ENCODE results near the gene CDH11. TPM values are rescaled to one million over a fixed set of nuclear protein-coding genes. Genes with fewer than 3 reads are reported as not detected.

The CDH11 gene
- total RNA-seq, 2 donors from 2014 or later = 64.4 to 92.2 TPM

GRCh38 chr16:64997121-64997520, 124.7 kb downstream of the CDH11 start:
- DNase-seq (ENCODE audit: low spot score) = no peak
- intact Hi-C loops (cut with DNase I) = no loop called here

DNA sequence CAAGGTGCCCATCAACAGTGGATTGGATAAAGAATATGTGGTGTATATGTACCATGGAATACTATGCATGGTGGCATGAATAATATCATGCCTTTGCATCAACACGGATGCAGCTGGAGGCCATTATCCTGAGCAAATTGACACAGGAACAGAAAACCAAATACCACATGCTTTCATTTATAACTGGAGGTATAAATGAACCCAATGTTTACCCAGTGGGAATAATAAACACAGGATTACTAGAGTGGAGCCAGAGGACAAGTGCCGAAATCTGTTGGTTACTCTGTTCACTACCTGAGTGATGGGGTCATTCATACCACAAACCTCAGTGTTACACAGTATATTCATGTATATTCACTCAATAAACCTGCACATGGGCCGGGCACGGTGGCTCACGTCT, 125.2 kb downstream of the CDH11 start:
- intact Hi-C loops (cut with DNase I) = no loop called here
- no peak for DNase-seq (ENCODE audit: low spot score)

DNA sequence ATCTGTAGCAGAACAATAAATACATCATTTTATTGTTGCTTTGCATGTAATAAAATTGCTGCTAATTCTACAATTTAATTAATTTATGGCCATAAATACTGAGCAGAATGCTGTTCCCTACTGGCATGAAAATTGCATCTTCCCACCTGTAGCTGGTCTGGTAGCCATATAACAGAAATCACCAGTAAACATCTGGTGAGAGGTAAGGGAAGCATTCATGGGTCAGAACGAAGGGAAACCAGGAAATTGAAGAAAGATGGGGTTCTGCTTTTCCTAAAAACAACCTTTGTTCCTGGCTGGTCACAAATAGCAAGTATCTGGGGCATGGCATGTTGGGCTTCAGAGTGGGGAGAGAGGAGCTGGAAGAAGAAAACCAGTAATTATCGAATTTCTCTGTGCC, 128.4 kb downstream of the CDH11 start:
- no peak for DNase-seq (ENCODE audit: low spot score)
- intact Hi-C loops (cut with DNase I) = no loop called here

DNA sequence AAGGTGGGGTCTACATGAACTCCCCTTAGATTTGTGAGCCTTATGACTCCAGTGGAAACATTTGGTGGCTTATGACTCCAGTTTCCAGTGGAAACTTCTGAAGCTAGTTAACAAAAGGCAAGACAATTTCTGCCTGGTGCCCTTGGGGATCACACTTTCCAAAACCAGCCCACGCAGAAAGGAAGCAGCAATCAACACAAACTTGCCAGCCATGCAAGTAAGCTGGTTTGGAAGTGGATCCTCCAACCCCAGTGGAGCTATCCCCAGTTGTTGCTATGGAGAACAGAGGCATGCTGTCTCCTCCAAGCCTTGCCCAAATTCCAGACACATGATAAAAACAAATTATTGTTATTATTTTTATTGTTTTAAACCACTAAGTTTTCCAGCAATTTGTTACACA, 130.9 kb downstream of the CDH11 start:
- intact Hi-C loops (cut with DNase I) = no loop called here
- DNase-seq (ENCODE audit: low spot score) = no peak

GRCh38 chr16:64990101-64990500, 131.8 kb downstream of the CDH11 start:
- no peak for DNase-seq (ENCODE audit: low spot score)
- intact Hi-C loops (cut with DNase I) = no loop called here

DNA sequence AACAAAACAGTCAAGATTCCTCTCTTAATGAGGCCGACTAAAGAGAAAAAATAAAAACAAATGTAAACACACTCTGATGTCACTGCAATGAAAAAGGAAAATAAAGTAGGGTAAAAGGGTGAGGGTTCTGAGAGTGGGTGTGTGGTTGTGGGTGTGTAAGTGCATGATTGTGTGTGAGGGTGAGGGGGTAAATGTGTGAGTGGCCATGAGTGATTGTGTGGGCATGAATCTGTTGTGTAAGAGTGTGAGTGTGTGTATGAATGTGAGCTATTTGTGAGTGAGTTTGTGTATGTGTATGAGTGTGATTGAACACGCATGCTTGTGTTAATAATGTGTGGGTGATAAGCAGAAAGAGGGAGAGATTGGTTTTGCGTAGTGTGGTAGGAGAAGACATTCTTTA, 132.8 kb downstream of the CDH11 start:
- no peak for DNase-seq (ENCODE audit: low spot score)
- intact Hi-C loops (cut with DNase I) = no loop called here

GRCh38 chr16:64983963-64984362, 137.9 kb downstream of the CDH11 start:
- no peak for DNase-seq (ENCODE audit: low spot score)
- intact Hi-C loops (cut with DNase I) = no loop called here

DNA sequence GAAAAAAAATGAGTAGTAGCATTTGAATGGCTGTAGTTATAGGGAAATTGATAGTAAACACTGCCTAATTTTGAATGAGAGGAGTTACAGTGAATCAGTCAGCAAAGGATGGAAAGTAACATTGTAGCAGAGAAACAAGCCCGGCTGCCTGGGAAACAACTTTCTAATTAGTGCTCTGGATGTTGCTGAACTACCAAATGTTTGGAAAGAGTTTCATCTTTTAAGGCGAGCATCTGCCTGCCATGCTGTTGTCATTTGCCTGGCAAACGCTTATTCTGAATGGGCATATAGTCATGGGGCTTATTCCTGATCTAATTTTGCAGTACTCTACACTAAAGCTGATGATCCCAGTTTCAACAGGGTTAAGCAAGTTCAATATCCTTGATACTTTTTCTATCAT, 138.6 kb downstream of the CDH11 start:
- DNase-seq (ENCODE audit: low spot score) = no peak
- intact Hi-C loops (cut with DNase I) = no loop called here

- no peak for DNase-seq (ENCODE audit: low spot score)
- intact Hi-C loops (cut with DNase I) = no loop called here
Observed at GRCh38 chr16:64982581-64982980, 139.3 kb downstream of the CDH11 start.

- no peak for DNase-seq (ENCODE audit: low spot score)
Observed at GRCh38 chr16:64981568-64982281, 140.1 kb downstream of the CDH11 start.

GRCh38 chr16:64977206-64977920, 144.5 kb downstream of the CDH11 start:
- no peak for DNase-seq (ENCODE audit: low spot score)
- intact Hi-C loops (cut with DNase I) = no loop called here

More at GRCh38 chr16:64981568-64982281, 140.1 kb downstream of the CDH11 start:
- intact Hi-C loops (cut with DNase I) = no loop called here

- DNase-seq (ENCODE audit: low spot score) = no peak
- intact Hi-C loops (cut with DNase I) = no loop called here
Observed at GRCh38 chr16:64975821-64976220, 146.0 kb downstream of the CDH11 start.

DNA sequence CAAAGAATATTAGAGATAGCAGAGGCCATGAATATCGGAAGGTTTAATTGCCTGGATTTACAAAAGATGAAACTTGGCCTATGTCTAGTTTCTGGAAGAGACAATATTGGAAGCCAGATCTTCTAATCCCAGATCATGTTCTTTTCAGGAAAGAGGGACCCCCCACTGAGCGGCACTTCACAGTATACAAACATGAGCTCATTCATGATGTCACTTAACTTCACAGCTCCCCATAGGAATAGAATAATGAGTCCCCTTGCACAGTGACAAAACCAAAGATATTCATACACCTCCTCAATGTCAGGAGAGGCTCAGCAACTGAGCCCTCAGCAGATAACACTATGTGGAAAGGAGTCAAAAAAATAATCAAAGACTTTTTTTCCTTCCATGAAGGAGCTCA, 147.5 kb downstream of the CDH11 start:
- DNase-seq (ENCODE audit: low spot score) = no peak
- intact Hi-C loops (cut with DNase I) = no loop called here

- no peak for DNase-seq (ENCODE audit: low spot score)
- intact Hi-C loops (cut with DNase I) = no loop called here
Observed at GRCh38 chr16:64973171-64973570, 148.7 kb downstream of the CDH11 start.

DNA sequence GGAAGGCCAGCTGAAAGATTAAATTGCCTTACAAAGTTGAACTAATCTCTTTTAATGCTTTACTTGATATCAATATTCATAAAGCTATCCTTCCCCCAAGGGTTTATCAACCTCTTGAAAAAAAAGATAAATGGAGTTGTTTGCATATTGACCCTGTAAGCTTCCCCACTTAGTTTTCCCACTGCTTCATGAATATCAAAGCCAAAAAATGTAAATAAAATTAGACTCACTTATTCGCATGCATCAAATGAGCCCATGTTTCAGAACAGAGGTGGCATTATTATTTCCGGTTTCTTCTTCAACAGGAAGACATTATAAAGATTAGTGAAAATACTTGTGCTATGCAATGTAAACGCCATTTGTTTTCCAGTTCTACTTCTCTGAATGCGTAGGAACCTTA, 150.7 kb downstream of the CDH11 start:
- intact Hi-C loops (cut with DNase I) = no loop called here
- no peak for DNase-seq (ENCODE audit: low spot score)

DNA sequence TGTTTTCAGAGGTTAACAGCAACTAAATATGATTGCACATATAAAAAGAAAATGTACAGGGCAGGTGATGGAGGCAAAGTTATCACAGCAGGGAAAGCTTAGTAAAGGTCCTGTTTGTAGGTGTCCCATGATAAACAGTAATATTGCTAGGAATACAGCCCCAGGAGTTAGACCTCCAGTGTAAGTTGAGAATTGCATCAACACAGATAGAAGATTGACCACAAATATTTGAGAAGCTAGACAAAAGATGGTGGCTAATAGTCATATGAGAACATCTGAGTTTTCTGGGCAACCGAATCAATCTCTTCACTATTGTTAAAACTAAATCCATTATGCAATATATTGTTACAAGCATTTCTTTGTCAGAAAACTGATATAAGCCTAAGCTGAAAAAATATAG, 152.6 kb downstream of the CDH11 start:
- intact Hi-C loops (cut with DNase I) = no loop called here
- DNase-seq (ENCODE audit: low spot score) = no peak

- no peak for DNase-seq (ENCODE audit: low spot score)
- intact Hi-C loops (cut with DNase I) = no loop called here
Observed at GRCh38 chr16:64968539-64968938, 153.3 kb downstream of the CDH11 start.

DNA sequence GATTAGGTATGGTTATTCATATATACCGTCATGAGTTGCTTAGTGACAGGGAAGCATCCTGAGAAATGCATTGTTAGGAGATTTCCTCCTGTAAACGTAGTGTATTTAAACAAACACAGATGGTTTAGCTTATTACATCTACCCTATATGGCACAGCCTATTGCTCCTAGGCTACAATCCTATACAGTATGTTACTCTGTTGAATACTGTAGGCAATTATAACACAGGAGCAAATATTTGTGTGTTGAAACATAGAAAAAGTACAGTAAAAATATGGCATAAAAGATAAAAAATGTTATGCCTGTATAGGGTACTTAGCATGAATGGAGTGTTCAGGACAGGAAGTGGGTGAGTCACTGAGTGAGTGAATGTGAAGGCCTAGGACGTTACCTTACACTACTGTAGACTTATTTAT, 157.7 kb downstream of the CDH11 start:
- no peak for DNase-seq (ENCODE audit: low spot score)
- intact Hi-C loops (cut with DNase I) = no loop called here

DNA sequence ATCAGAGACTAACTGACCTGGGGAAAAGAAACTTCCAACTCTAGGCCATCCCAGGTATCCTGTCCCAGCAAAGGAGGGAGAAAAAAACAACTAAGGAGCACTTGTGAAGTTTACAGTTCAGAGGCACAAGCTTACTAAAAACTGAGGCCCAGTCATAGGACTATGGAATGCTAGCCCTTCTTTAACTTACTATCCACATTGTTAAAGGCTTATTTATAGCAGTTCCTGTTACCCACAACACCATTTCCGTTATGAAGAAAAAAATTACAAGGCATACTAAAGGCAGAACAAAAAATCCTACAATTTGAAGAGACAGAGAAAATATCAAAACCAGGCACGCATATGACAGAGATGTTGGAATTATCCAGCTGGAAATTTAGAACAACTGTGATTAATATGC, 159.1 kb downstream of the CDH11 start:
- no peak for DNase-seq (ENCODE audit: low spot score)
- intact Hi-C loops (cut with DNase I) = no loop called here

GRCh38 chr16:64957246-64957645, 164.6 kb downstream of the CDH11 start:
- intact Hi-C loops (cut with DNase I) = no loop called here
- no peak for DNase-seq (ENCODE audit: low spot score)

DNA sequence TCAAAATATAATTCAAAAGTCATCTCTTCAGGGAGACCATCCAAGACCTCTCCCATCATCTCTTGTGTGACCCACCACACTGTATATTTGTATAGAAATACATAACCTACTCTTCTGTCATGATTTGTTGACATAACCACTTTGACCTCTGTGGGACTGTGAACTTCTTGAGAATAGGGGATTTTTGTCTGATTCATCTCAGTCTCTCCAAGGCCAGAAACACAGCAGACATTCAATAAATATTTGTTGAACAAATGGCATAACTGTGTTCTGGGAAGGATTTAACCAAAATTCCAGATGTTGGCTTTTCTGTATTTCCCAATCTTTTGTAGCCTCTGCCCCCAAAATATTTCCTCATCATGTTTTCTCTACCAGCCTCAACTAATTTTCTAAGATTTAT, 169.7 kb downstream of the CDH11 start:
- DNase-seq (ENCODE audit: low spot score) = no peak
- intact Hi-C loops (cut with DNase I) = no loop called here

All from posterior vena cava (tissue), 2 donors.